ENCODE data around the gene TMEM63B.

The TMEM63B gene

DNA sequence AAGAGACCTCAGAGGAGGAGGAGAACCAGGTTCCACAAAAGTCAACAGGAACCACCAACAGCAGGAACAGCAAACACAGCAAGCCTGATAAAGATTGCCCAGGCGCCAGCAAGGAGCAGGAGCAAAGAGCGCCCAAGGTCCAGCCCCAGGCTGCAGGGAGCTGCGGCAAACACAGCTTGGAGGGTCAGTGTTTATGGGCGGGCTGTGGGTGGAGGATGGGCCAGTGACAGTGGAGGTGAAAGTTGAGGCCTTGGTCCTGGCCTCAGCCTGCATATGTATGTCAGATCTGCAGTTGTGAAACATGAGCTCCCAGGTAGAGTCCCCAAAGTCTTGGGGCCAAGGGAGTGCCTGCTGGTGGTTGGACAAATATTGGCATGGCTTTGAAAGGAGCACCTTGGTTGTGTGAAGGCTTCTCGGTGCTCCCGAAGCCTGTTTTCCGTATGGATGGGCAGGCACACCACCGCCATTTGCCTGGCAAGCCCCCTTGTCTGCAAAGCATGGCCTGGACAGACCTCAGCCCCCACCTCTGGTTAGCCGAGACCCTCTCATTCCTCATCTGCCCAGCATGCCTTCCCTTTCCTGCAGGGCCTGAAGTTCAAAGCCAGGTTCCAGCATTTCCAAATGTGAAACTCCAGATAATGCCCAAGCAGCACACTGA is 29.3 kb downstream of the TMEM63B start:
- in situ Hi-C loops (cut with MboI; ENCODE audit: low sequenced_read_pairs, unreplicated experiment) = no loop called here
- DNase-seq (ENCODE audit: low spot score) = no peak
- TF ChIP-seq CTCF (IDR thresholded peaks at IDR 0.05; ENCODE audit: borderline replicate concordance, control extremely low read depth, extremely low read depth, insufficient read depth, missing control alignments) = no peak

GRCh38 chr6:44157152-44157521 is 29.8 kb downstream of the TMEM63B start:
- in situ Hi-C loops (cut with MboI; ENCODE audit: low sequenced_read_pairs, unreplicated experiment) = no loop called here
- DNase-seq (ENCODE audit: low spot score) = no peak
- no peak for TF ChIP-seq CTCF (IDR thresholded peaks at IDR 0.05; ENCODE audit: borderline replicate concordance, control extremely low read depth, extremely low read depth, insufficient read depth, missing control alignments)

DNA sequence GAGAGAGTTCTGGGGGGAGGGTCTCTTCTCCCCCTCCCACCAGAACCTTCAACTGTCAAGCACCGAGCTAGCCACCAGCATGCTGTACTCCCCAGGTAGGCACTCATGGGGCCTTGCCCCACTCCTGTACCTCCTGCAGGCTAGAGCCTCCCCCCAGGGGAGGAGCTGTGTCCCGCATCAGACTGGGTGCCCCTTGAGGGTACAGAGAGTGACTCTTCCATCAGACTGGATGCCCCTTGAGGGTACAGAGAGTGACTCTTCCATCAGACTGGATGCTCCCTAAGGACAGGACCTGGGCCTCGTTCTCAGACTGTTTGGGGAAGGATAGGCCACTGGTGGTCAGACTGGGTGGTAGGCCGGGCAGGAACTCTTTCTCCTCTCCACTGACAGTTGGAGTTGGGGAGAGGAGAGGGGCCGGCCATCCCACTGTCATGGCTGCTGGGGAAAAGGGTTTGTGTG is 31.4 kb downstream of the TMEM63B start, which contains the start of gene CAPN11:
Gene CAPN11 (plus strand): TSS at position 51 of the 459 bp plus-strand sequence. CDS start 29 bp downstream, at position 80.
- no peak for DNase-seq (ENCODE audit: low spot score)
- in situ Hi-C loops (cut with MboI; ENCODE audit: low sequenced_read_pairs, unreplicated experiment) = no loop called here
- no peak for TF ChIP-seq CTCF (IDR thresholded peaks at IDR 0.05; ENCODE audit: borderline replicate concordance, control extremely low read depth, extremely low read depth, insufficient read depth, missing control alignments)

GRCh38 chr6:44161997-44162338 is 34.6 kb downstream of the TMEM63B start:
- no peak for DNase-seq (ENCODE audit: low spot score)
- in situ Hi-C loops (cut with MboI; ENCODE audit: low sequenced_read_pairs, unreplicated experiment) = no loop called here
- TF ChIP-seq CTCF (IDR thresholded peaks at IDR 0.05; ENCODE audit: borderline replicate concordance, control extremely low read depth, extremely low read depth, insufficient read depth, missing control alignments) = no peak

- in situ Hi-C loops (cut with MboI; ENCODE audit: low sequenced_read_pairs, unreplicated experiment) = no loop called here
- DNase-seq (ENCODE audit: low spot score) = no peak
- no peak for TF ChIP-seq CTCF (IDR thresholded peaks at IDR 0.05; ENCODE audit: borderline replicate concordance, control extremely low read depth, extremely low read depth, insufficient read depth, missing control alignments)
Measured at GRCh38 chr6:44162876-44163625, 35.7 kb downstream of the TMEM63B start.

DNA sequence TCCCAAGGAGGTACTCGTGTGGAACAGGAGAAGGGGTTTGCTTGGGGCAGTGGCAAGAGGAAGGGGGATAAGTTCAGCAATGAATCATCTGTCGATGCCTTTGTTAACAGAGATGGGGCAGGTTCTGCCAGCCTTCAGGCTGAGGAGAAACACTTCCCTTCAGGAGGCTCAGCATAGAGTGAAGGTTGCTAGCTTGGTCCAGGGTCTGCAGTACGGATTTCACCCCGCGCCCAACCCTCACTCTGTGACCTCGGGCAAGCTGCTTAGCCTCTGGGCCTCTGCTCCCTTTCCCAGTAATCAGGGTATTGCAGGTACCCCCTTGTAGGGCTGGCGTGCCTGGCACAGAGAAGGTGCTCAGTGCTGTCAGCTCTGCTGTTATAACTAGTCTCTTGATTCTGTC is 38.8 kb downstream of the TMEM63B start:
- in situ Hi-C loops (cut with MboI; ENCODE audit: low sequenced_read_pairs, unreplicated experiment) = no loop called here
- DNase-seq (ENCODE audit: low spot score) = no peak
- no peak for TF ChIP-seq CTCF (IDR thresholded peaks at IDR 0.05; ENCODE audit: borderline replicate concordance, control extremely low read depth, extremely low read depth, insufficient read depth, missing control alignments)
